NCI-H128 (cell line): ENCODE results near the gene CXCL12.

ENCODE experiments used
- DNase-seq: peaks from one replicate; lab custom pipeline; 2025; ENCODE audit not compliant: unreplicated experiment; lab: John Stamatoyannopoulos, UW

The CXCL12 gene

GRCh38 chr10:44385026-44385695, at the start of gene CXCL12:
Gene CXCL12, minus strand, starts transcription at chr10:44385097. Its CDS starts 92 bp downstream, at chr10:44385005.
- DNase-seq = no peak

- no peak for DNase-seq
Observed at GRCh38 chr10:44427479-44427878, 42.6 kb upstream of the CXCL12 start.

GRCh38 chr10:44427037-44427436, 42.1 kb upstream of the CXCL12 start:
- no peak for DNase-seq

- no peak for DNase-seq
Observed at GRCh38 chr10:44426247-44427034, 41.5 kb upstream of the CXCL12 start.

GRCh38 chr10:44425466-44425865, 40.6 kb upstream of the CXCL12 start:
- DNase-seq = no peak

GRCh38 chr10:44424957-44425356, 40.1 kb upstream of the CXCL12 start:
- DNase-seq = no peak

GRCh38 chr10:44424298-44424697, 39.4 kb upstream of the CXCL12 start:
- DNase-seq = no peak

- DNase-seq = no peak
Observed at GRCh38 chr10:44422570-44423101, 37.7 kb upstream of the CXCL12 start.

- no peak for DNase-seq
Observed at GRCh38 chr10:44422153-44422552, 37.3 kb upstream of the CXCL12 start.

- DNase-seq = no peak
Observed at GRCh38 chr10:44419790-44420549, 35.1 kb upstream of the CXCL12 start.

- no peak for DNase-seq
Observed at GRCh38 chr10:44418637-44419036, 33.7 kb upstream of the CXCL12 start.

- DNase-seq = no peak
Observed at GRCh38 chr10:44417761-44418160, 32.9 kb upstream of the CXCL12 start.

GRCh38 chr10:44416936-44417335, 32.0 kb upstream of the CXCL12 start:
- no peak for DNase-seq

GRCh38 chr10:44416021-44416771, 31.3 kb upstream of the CXCL12 start:
- DNase-seq = no peak

GRCh38 chr10:44415121-44415520, 30.2 kb upstream of the CXCL12 start:
- no peak for DNase-seq

- no peak for DNase-seq
Observed at GRCh38 chr10:44413416-44413815, 28.5 kb upstream of the CXCL12 start.

- no peak for DNase-seq
Observed at GRCh38 chr10:44411251-44411650, 26.4 kb upstream of the CXCL12 start.

- no peak for DNase-seq
Observed at GRCh38 chr10:44404741-44405437, 20.0 kb upstream of the CXCL12 start.

- no peak for DNase-seq
Observed at GRCh38 chr10:44402465-44403195, 17.7 kb upstream of the CXCL12 start.

GRCh38 chr10:44400541-44400940, 15.6 kb upstream of the CXCL12 start:
- no peak for DNase-seq
